IPS-15b (cell line): ENCODE measurements around the gene PTPRK.

Experiments used
- H3K27me3 ChIP-seq: one replicate; pipeline ENCODE4 v1.6.1; 2013; ENCODE audit warnings: low read length; ENCODE audit not compliant: control insufficient read depth, insufficient read depth
- H3K36me3 ChIP-seq: one replicate; pipeline ENCODE4 v1.6.1; 2013; ENCODE audit warnings: low read length; ENCODE audit not compliant: control insufficient read depth, insufficient read depth
- H3K4me1 ChIP-seq: one replicate; pipeline ENCODE4 v1.6.1; 2013; ENCODE audit warnings: mild to moderate bottlenecking, low read length; ENCODE audit not compliant: control insufficient read depth, insufficient read depth
- H3K4me3 ChIP-seq: one replicate; pipeline ENCODE4 v1.5.1; 2013; ENCODE audit warnings: low read depth, low read length
- H3K9ac ChIP-seq: one replicate; pipeline ENCODE4 v1.6.1; 2013; ENCODE audit warnings: low read depth, mild to moderate bottlenecking, low read length
- H3K9me3 ChIP-seq: one replicate; pipeline ENCODE4 v1.6.1; 2013; ENCODE audit warnings: mild to moderate bottlenecking, low read length; ENCODE audit not compliant: control insufficient read depth, insufficient read depth

The PTPRK gene

DNA sequence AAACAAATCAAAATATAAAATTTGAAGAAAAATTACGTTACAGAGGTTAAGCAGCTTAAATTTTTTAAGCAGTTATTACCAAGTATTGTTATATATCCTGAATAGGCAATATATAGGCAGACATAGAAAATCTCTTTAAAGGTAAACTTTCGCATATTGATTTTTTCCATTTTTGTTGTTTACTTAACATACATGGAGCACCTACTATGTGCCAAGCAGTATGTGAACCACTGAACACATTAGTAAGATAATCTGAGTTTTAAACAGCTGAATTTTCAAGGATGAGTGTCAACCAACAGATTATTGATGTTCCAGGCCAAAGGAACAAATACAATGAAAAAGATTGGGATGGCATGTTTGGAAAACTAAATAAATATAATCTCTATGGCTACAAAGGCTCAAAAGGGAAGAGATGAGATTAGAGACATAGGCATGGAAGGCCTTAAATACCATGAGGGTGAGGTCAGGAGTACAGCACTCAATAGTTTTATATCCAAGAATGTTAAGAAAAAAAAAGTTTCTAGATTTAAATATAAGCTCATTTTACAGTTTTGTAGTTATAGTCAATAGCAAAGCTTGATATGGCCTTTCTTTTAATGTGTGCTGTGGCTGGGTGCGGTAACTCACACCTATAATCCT is 277.5 kb downstream of the PTPRK start:
- no peaks in the 10 kb centered on the region for H3K4me1 ChIP-seq
- no peaks in the 10 kb centered on the region for H3K9me3 ChIP-seq
- no peak overlapping the region for H3K4me3 ChIP-seq
- no peaks in the 10 kb centered on the region for H3K36me3 ChIP-seq
- H3K27me3 ChIP-seq, result no peaks in the 10 kb centered on the region
- no peak overlapping the region for H3K9ac ChIP-seq

DNA sequence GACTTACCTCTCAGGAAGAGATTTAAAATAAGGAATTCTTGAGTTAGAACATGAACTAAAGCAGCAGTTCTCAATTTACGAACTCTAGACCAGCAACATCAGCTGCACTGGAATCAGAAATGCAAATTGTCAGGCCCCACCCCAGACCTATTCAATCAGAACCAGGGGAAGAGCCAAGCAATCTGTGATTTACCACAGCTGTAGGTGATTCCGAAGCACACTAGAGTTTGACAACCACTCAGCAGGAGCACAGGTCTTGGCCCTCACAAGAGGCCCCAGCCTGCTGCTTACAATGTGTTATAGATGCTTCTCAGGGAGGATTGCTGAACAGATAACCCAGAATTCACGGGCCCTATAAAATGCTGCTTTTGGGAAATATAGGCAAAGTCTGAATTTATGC is 279.2 kb downstream of the PTPRK start:
- H3K9me3 ChIP-seq, result no peaks in the 10 kb centered on the region
- H3K4me3 ChIP-seq, result no peak overlapping the region
- H3K36me3 ChIP-seq, result no peaks in the 10 kb centered on the region
- no peaks in the 10 kb centered on the region for H3K4me1 ChIP-seq
- no peak overlapping the region for H3K9ac ChIP-seq
- H3K27me3 ChIP-seq, result no peaks in the 10 kb centered on the region

DNA sequence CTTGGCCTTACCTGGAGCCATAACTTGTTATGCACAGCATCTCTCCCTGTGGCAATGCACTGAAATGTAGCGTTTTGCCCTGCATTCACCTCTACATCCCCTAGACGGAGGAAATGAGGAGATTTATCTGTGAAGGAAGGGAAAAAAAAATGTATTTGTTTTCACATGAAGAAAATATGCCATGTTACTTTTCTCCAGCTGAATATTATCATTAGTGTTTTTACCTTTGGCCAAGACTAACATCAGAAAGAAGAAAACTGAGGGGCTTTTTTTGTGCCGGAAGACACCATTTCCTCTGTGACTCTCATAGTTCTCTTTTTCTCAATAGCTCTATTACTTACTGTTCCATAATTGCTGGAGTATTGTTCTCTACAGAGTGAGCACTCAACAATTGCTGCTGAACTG is 280.4 kb downstream of the PTPRK start:
- Histone ChIP-seq H3K4me3 (no peak overlapping the region), H3K27me3 (no peaks in the 10 kb centered on the region), H3K36me3 (no peaks in the 10 kb centered on the region), H3K9ac (no peak overlapping the region), H3K4me1 (no peaks in the 10 kb centered on the region), H3K9me3 (no peaks in the 10 kb centered on the region)

DNA sequence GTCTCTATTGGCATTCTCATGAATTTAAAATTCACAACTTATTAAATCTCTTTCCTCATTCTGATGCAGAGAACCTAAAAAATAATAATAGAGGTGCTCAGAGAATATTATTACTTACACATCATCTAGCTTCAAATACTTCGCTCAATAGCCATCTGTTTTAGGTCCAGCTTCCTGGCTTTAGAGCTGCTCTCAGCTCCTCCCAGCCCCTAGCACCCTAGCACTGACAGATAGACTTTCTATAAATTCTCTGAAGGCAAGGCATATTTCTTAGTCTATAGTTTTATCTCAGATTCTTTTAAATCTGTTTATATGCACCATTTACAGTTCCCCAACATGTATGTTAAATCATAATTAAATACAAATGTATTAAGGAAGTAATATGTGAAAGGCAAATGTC is 281.3 kb downstream of the PTPRK start:
- Histone ChIP-seq H3K4me1 (no peaks in the 10 kb centered on the region), H3K4me3 (no peak overlapping the region), H3K36me3 (no peaks in the 10 kb centered on the region)

DNA sequence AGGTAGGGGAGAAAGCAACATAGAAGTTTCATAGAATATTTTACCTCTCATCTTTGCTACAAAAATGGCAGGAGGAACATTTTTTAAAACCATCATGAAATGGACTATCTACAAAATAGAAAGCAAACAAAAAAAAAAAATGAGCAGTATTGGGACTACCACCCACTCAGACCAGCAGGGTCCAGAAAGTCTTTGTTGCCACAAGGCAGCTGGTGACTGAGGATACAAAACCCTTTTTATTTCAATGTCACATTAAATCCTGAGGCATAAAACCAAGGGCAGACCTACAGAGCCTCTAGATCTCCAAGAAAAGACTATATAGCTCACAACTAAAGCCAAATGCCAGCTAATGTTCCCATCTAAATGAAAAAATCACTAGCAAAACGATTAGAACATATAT is 282.2 kb downstream of the PTPRK start:
- no peak overlapping the region for H3K9ac ChIP-seq
- H3K36me3 ChIP-seq, result no peaks in the 10 kb centered on the region
- no peaks in the 10 kb centered on the region for H3K9me3 ChIP-seq
- no peak overlapping the region for H3K4me3 ChIP-seq
- no peaks in the 10 kb centered on the region for H3K4me1 ChIP-seq
- H3K27me3 ChIP-seq, result no peaks in the 10 kb centered on the region

More for the DNA sequence above, 281.3 kb downstream of the PTPRK start:
- Histone ChIP-seq H3K9me3 (no peaks in the 10 kb centered on the region), H3K9ac (no peak overlapping the region), H3K27me3 (no peaks in the 10 kb centered on the region)

DNA sequence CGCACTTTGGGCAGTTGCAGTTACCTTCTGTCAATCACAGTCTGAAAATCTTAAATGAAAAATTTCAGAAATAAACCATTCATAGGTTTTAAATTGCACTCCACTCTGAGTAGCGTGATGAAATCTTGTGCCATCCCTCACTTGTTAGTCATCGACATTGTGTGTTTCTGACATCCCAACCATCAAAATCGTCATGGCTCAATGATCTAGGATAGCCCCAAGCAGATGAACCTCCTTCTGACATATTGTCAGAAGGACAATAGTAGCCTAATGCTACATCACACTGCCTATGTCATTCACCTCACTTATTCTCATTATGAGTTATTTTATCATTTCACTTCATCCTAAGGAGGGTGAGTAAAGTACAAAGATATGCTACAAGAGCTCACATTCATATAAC is 284.8 kb downstream of the PTPRK start:
- Histone ChIP-seq H3K9me3 (no peaks in the 10 kb centered on the region), H3K27me3 (no peaks in the 10 kb centered on the region), H3K9ac (no peak overlapping the region), H3K36me3 (no peaks in the 10 kb centered on the region), H3K4me1 (no peaks in the 10 kb centered on the region), H3K4me3 (no peak overlapping the region)

DNA sequence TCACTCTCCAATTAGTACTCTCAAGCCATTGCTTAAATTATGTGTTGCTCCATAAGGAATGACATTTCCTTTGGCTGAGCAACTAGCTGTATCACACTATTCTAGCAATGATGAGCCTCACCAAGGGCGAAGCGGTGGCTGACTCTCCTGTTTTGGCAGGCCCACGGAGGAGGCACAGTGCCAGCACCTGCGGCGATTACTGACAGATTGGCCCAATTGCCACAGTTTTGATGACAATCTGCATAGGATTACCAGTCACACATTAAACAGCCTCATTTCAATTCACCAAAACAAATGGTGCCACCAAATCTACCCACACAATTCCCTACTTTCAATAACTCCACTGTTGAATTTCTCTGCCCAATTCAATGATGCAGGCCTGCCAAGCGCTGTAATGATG is 286.9 kb downstream of the PTPRK start:
- H3K27me3 ChIP-seq, result no peaks in the 10 kb centered on the region
- no peaks in the 10 kb centered on the region for H3K36me3 ChIP-seq
- no peak overlapping the region for H3K4me3 ChIP-seq
- no peak overlapping the region for H3K9ac ChIP-seq
- no peaks in the 10 kb centered on the region for H3K9me3 ChIP-seq
- H3K4me1 ChIP-seq, result no peaks in the 10 kb centered on the region

DNA sequence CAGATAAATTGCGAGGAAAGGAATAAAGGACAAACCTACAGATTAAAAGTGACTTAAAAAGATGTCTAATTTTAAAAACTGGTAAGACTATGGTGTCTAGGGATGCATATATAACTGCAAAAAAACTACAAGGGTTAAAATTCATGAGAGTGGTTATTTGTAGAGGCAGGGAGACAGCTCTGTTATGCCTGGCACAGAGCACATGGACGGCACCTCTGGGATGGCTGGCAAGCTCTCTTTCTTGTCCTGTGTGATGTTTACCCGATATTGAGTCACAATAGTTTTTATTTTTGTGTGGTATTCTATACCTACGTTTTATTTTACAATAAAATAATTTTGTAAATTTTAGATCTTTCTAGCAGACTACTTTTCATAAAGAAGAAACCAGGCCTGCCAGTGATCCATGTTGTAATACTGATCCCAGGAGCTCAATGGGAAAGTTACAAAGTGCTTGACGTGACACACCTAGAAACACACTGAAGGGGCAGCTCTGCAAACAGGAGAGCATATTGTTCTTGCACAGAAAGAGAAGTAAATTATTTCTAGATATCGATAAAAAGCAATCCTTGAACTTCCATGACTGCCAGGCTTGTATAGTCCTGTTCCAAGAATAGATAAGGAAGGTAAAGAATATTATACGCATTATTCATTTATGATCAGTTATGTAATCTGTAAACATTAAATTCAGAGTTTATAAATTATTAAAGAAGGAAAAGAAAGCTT is 290.0 kb downstream of the PTPRK start:
- H3K36me3 ChIP-seq, result no peaks in the 10 kb centered on the region
- H3K4me3 ChIP-seq, result no peak overlapping the region
- no peaks in the 10 kb centered on the region for H3K27me3 ChIP-seq
- H3K9me3 ChIP-seq, result no peaks in the 10 kb centered on the region
- H3K9ac ChIP-seq, result no peak overlapping the region
- H3K4me1 ChIP-seq, result no peaks in the 10 kb centered on the region

DNA sequence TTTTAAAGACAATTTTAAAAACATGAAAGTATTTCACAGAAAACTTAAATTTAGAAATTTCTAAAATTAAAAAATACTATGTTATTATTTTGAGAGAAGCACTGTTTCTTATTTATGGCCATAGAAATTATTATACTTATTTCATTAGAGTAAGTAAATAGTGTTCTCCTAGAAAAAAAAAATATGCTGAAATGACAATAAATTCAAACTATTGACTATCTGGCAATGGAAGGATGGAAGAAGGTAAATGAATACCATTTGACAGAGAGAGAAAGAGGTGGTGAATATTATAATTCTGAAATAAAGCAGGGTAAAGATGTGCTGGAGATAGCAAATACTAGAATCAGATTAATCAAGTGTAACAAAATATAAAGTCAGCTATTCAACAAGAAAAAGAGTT is 294.8 kb downstream of the PTPRK start:
- Histone ChIP-seq H3K9ac (no peak overlapping the region), H3K4me3 (no peak overlapping the region), H3K27me3 (no peaks in the 10 kb centered on the region), H3K36me3 (no peaks in the 10 kb centered on the region), H3K9me3 (no peaks in the 10 kb centered on the region), H3K4me1 (no peaks in the 10 kb centered on the region)

DNA sequence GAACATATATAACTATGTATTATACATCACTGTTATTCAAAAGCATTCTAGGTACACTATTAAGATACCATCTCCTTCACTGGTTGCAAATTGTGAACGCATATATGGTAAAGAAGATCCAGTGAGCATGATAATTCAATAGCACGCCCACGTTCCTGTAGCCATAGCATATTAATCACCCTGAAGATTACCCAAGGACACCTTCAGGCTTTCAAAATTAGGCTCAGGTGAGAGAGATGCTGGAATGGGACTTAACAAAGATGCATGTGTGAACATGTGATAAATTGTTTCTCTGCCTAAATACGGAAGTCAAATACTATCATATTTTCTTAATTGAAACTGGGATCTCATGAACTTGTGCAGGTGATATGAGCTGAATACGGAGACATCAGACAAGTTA is 303.5 kb downstream of the PTPRK start:
- no peak overlapping the region for H3K9ac ChIP-seq
- no peak overlapping the region for H3K4me3 ChIP-seq
- H3K9me3 ChIP-seq, result no peaks in the 10 kb centered on the region
- H3K36me3 ChIP-seq, result no peaks in the 10 kb centered on the region
- H3K4me1 ChIP-seq, result no peaks in the 10 kb centered on the region
- no peaks in the 10 kb centered on the region for H3K27me3 ChIP-seq

DNA sequence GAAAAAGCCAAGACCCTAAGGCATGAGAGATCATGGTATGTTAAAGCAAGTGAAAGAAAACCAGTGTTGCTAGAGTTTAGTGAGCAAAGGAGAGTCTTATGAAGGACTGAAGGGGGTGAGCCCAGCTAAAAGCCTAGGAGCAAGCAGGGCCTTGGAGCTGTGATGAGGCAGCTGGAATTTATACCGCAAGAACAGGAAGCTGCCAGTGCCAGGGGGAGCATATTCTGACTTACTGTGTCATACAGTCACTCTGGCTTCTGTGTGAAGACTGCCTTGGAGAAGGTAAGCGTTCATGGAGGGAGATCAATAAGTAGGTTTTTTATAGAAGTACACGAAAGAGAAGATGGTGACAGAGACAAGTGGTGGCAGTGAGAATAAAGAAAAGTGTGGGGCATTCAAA is 310.6 kb downstream of the PTPRK start:
- H3K27me3 ChIP-seq, result no peaks in the 10 kb centered on the region
- no peak overlapping the region for H3K9ac ChIP-seq
- no peaks in the 10 kb centered on the region for H3K9me3 ChIP-seq
- no peaks in the 10 kb centered on the region for H3K36me3 ChIP-seq
- peaks cover 2% of the 10 kb centered on the region for H3K4me1 ChIP-seq
- H3K4me3 ChIP-seq, result no peak overlapping the region

DNA sequence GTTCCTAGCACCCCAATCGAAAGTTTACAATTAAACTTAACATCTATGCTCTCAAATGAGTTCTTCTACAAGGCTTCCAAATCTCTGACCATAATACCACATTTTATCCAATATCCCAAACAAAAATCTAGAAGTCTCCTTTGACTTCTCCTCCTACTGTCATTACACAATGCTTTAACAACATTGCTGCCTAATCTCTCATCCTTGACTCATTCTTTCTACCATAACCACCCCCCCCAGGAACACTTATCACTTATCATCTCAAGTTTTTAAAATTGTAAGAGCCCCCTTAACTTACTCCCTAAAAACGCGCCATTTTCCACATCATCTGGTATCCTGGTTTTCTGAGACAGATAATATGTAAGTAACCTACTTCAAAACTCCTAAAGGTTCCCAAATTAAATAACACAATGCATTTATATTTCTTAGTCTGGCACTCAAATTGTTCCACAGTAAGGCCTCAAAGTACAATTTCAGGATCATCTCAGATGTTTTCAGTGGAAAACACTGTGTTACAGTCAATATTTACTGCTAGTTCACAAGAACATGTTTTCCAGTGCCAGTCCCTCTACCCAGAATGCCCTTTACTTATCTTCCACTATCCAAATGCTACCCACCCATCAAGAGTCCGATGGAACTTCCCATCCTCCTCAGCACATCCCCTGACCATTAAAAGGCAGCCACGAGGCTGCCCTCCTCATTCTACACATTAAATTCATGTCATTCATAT is 311.4 kb downstream of the PTPRK start:
- H3K4me3 ChIP-seq, result no peak overlapping the region

More for the DNA sequence above, 311.4 kb downstream of the PTPRK start:
- Histone ChIP-seq H3K4me1 (peaks cover 2% of the 10 kb centered on the region), H3K9me3 (no peaks in the 10 kb centered on the region), H3K36me3 (no peaks in the 10 kb centered on the region), H3K9ac (no peak overlapping the region), H3K27me3 (no peaks in the 10 kb centered on the region)
